ENCODE results near the gene KIN.
"Not testable (repeated sequence)": the region's sequence is repeated elsewhere in the genome, so short reads cannot be mapped to it uniquely, and the experiment has no call there.

The KIN gene

GRCh38 chr10:7787857-7788638 is at the start of gene KIN, which contains the start of gene ATP5F1C:
Gene KIN, minus strand, starts transcription at chr10:7787993. Its CDS starts 60 bp downstream, at chr10:7787933.
Gene ATP5F1C, plus strand, starts transcription at chr10:7788177. Its CDS starts 31 bp downstream, at chr10:7788208.
- peak; percentile 98 for DNase-seq (ENCODE audit: low spot score)

GRCh38 chr10:7836571-7836970 is 48.8 kb upstream of the KIN start:
- DNase-seq (ENCODE audit: low spot score), result no peak

GRCh38 chr10:7834262-7834661 is 46.5 kb upstream of the KIN start:
- DNase-seq (ENCODE audit: low spot score), result no peak

DNA sequence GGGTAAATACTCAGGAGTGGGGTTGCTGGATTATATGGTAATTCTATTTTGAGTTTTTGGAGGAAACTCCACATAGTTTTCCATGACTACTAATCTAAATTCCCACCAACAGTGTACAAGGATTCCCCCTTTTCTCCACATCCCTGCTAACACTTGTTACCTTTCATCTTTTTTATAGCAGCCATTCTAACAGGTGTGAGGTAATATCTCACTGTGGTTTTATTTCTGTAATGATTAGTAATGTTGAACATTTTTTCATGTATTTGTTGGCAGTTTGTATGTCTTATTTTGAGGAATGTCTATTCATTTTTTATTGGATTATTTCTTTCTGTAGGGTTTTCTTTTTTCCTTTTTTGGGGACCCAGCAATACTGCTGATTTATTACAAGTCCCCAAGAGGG is 45.4 kb upstream of the KIN start:
- no peak for DNase-seq (ENCODE audit: low spot score)

- no peak for DNase-seq (ENCODE audit: low spot score)
Measured at GRCh38 chr10:7832060-7832459, 44.3 kb upstream of the KIN start.

DNA sequence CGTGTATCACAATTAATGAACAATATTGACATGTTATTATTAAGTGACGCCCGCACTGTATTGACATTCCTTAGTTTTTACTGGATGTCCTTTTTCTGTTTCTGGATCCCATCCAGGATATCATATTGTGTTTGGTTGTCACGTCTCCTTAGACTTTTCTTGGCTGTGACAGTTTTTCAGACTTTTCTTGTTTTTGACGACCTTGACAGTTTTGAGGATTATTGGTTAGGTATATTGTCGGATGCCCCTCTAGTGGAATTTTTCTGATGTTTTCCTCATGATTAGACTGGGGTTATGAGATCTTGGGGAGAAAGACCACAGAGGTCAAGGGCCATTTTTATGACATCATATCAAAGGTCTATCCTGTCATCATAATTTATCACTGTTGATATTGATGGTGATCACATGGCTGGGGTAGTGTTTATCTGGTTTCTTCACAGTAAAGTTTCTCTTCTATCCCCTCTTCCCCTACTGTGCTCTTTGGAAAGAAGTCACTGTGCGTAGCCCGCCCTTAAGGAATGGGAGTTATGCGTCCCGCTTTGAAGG is 41.6 kb upstream of the KIN start:
- no peak for DNase-seq (ENCODE audit: low spot score)

DNA sequence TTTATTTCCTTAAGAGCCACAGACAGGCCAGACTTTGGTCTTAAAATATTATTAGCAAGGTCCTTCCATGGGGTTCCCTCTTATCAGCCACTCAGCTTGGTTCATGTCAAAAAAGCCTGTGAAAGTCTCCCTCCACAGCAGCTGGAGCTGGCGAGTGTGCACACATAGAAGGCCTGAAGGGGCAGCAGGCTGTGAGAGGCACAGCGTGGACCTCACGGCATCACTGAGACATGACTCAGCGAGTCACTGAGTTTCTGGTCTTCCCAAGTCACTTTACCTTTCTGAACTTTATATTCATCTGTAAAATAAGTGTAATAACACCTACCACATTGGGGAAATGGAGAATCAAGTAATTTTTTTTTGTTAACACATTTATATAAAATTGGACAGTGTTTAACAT is 39.2 kb upstream of the KIN start:
- no peak for DNase-seq (ENCODE audit: low spot score)

- DNase-seq (ENCODE audit: low spot score), result no peak
Measured at GRCh38 chr10:7824251-7824650, 36.5 kb upstream of the KIN start.

GRCh38 chr10:7819121-7819460 is 31.3 kb upstream of the KIN start:
- DNase-seq (ENCODE audit: low spot score), result peak; percentile 25

GRCh38 chr10:7818295-7819120 is 30.7 kb upstream of the KIN start, which contains the start of gene TAF3:
Gene TAF3, plus strand, starts transcription at chr10:7818505. Its CDS starts 205 bp downstream, at chr10:7818710.
- DNase-seq (ENCODE audit: low spot score), result peak; percentile 89

- no peak for DNase-seq (ENCODE audit: low spot score)
Measured at GRCh38 chr10:7817984-7818294, 30.1 kb upstream of the KIN start.

DNA sequence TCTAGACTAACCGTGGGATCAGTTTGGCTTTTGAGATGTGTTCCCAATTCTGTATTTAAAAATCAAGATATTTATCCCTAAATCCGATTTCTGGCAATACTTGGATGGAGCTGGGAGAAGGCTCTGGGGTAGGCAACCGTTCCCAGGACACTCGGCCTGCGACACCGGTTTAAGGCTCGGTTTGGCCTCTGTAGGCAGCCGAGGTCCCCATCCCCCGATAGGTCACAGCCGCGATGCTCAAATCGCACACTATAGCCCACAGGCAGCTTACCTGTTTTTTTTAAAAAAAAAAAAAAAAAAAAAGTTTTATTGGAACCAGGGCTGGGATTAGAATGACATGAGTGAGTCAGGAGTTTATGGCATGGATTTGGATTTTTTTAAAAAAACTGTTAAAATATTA is 29.8 kb upstream of the KIN start:
- no peak for DNase-seq (ENCODE audit: low spot score)

DNA sequence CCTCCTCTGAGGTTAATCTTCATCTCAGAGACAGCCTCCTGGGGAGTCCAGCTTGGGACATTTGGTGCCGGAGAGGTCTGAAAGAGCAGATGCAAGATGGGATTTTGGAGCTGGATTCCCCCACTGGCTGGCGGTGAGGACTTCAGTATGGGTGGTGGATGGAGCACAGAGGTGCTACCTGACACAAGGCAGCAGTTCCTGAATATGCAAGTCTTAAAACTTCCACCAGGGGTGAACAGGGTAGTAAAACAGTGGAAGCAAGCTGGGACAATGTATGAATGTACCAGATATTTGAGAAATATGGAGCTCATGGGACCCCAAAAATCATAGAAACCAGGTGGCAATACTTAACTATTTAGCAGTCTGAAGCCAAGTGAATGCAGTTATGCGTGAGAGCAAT is 25.7 kb upstream of the KIN start:
- no peak for DNase-seq (ENCODE audit: low spot score)

GRCh38 chr10:7811743-7812142 is 23.9 kb upstream of the KIN start:
- not testable (repeated sequence) for DNase-seq (ENCODE audit: low spot score)

DNA sequence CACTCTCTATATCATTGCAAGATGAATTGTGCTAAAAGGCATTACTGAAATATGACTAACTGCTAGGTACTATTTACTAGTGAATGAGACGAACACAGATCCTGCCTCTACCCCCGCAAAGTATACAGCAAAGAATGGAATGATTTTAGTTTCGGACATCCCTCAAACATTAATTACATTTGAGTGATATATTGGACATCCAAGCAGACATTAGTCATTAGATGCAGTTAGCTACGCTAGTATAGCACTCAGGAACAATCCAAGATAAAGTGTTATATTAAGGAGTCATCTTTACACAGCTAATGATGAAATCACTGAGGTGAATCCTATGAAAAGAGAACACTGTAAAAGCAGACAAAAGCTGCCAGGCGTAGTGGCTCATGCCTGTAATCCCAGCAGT is 23.2 kb upstream of the KIN start:
- no peak for DNase-seq (ENCODE audit: low spot score)

GRCh38 chr10:7810443-7810842 is 22.6 kb upstream of the KIN start:
- DNase-seq (ENCODE audit: low spot score), result no peak

GRCh38 chr10:7808686-7809267 is 21.0 kb upstream of the KIN start:
- DNase-seq (ENCODE audit: low spot score), result no peak

GRCh38 chr10:7804741-7805140 is 16.9 kb upstream of the KIN start:
- no peak for DNase-seq (ENCODE audit: low spot score)

DNA sequence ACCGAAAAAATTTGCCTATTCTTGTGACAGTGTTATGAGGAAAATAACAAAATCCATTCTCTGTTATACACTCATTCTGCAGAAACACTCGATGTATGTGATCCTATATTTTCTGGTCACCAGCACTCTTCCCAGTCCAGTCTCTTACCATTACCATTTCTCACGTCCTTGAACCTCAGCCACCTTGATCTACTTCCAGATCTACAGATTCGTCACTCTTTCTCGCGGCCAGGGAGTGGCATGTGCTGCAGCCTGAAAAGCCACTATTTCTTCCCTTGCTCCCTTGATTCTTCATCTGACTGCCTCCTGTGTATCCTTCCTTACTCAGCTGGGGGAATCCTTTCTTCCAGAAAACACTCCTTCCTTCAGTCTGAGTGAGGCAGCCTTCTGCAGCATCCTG is 16.4 kb upstream of the KIN start:
- DNase-seq (ENCODE audit: low spot score), result no peak

- no peak for DNase-seq (ENCODE audit: low spot score)
Measured at GRCh38 chr10:7802606-7803005, 14.8 kb upstream of the KIN start.

GRCh38 chr10:7797582-7797981 is 9.8 kb upstream of the KIN start:
- no peak for DNase-seq (ENCODE audit: low spot score)

DNA sequence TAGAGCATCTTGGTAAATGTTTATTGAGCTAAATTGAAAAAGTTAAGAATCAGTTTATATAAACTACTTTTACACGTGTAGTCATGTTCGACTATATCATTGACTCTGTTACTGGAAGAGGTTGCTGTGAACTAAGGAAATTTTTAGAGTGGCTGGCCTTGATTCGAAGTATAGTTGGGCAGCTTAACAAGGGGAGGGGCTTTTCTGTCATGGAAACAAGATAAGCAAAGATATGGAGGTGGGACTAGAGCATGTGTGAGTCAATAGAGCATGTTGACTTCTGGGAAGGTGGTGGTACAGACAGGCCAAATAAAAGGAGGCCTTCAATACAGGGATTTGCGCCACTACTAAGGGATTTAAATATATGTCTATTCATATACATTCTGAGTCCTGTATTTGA is 7.8 kb upstream of the KIN start:
- DNase-seq (ENCODE audit: low spot score), result no peak
